H9 (cell line): ENCODE results near the gene KLHL28. TPM values are rescaled to one million over a fixed set of nuclear protein-coding genes. Genes with fewer than 3 reads are reported as not detected.

Source experiments
- DNase-seq: peaks from one replicate; pipeline ENCODE4 v3.0.0-alpha.2; 2017
- H2AFZ ChIP-seq: one replicate; pipeline ENCODE4 v1.6.1; 2013; ENCODE audit warnings: mild to moderate bottlenecking, low read length, control low read depth, moderate library complexity
- H2AK5ac ChIP-seq: 2 replicates; pipeline ENCODE4 v1.6.1; 2013; ENCODE audit warnings: low read length, control low read depth, mixed read lengths; ENCODE audit not compliant: insufficient read length
- H2BK120ac ChIP-seq: one replicate; pipeline ENCODE4 v1.6.1; 2013; ENCODE audit warnings: low read depth, mild to moderate bottlenecking, low read length, control low read depth, inconsistent platforms; ENCODE audit not compliant: poor library complexity, severe bottlenecking
- H2BK12ac ChIP-seq: 2 replicates; pipeline ENCODE4 v1.6.1; 2013; ENCODE audit warnings: low read length, control low read depth, mixed read lengths, low read depth; ENCODE audit not compliant: insufficient read length
- H2BK15ac ChIP-seq: 2 replicates; pipeline ENCODE4 v1.6.1; 2013; ENCODE audit warnings: low read depth, low read length, control low read depth
- H2BK20ac ChIP-seq: one replicate; pipeline ENCODE4 v1.6.1; 2013; ENCODE audit warnings: low read depth, mild to moderate bottlenecking, low read length, control low read depth, inconsistent platforms; ENCODE audit not compliant: poor library complexity, severe bottlenecking
- H2BK5ac ChIP-seq: 2 replicates; pipeline ENCODE4 v1.6.1; 2013; ENCODE audit warnings: low read length, control low read depth, mixed read lengths; ENCODE audit not compliant: insufficient read length
- H3K14ac ChIP-seq: 2 replicates; pipeline ENCODE4 v1.6.1; 2013; ENCODE audit warnings: low read length, control low read depth; ENCODE audit not compliant: insufficient read depth
- H3K18ac ChIP-seq: 2 replicates; pipeline ENCODE4 v1.6.1; 2013; ENCODE audit warnings: low read depth, mild to moderate bottlenecking, mixed read lengths, low read length, control low read depth; ENCODE audit not compliant: insufficient read length
- H3K23ac ChIP-seq: 2 replicates; pipeline ENCODE4 v1.6.1; 2013; ENCODE audit warnings: low read length, control low read depth, mixed read lengths, low read depth; ENCODE audit not compliant: insufficient read length
- H3K23me2 ChIP-seq: 2 replicates; pipeline ENCODE4 v1.6.1; 2013; ENCODE audit warnings: low read depth, mild to moderate bottlenecking, mixed read lengths, low read length, control low read depth; ENCODE audit not compliant: insufficient read length, poor library complexity, severe bottlenecking
- H3K27ac ChIP-seq: 2 replicates; pipeline ENCODE4 v1.5.1; 2013; ENCODE audit warnings: low read length, control low read depth, mixed read lengths, low read depth; ENCODE audit not compliant: insufficient read length
- H3K27me3 ChIP-seq: 2 replicates; pipeline ENCODE4 v1.6.1; 2013; ENCODE audit warnings: low read length, control low read depth, inconsistent platforms; ENCODE audit not compliant: insufficient read depth
- H3K4ac ChIP-seq: 2 replicates; pipeline ENCODE4 v1.6.1; 2013; ENCODE audit warnings: low read depth, mild to moderate bottlenecking, control low read depth, inconsistent platforms, low read length, moderate library complexity
- H3K4me1 ChIP-seq: 2 replicates; pipeline ENCODE4 v1.6.1; 2013; ENCODE audit warnings: low read length, control low read depth, inconsistent platforms; ENCODE audit not compliant: insufficient read depth
- H3K4me2 ChIP-seq: 2 replicates; pipeline ENCODE4 v1.6.1; 2013; ENCODE audit warnings: low read length, control low read depth, mixed read lengths; ENCODE audit not compliant: insufficient read length, insufficient read depth
- H3K56ac ChIP-seq: 2 replicates; pipeline ENCODE4 v1.6.1; 2013; ENCODE audit warnings: low read depth, mild to moderate bottlenecking, mixed read lengths, low read length, control low read depth; ENCODE audit not compliant: insufficient read length
- H3K79me1 ChIP-seq: 2 replicates; pipeline ENCODE4 v1.6.1; 2013; ENCODE audit warnings: low read depth, mild to moderate bottlenecking, moderate library complexity, low read length, control low read depth, inconsistent platforms; ENCODE audit not compliant: insufficient read depth, poor library complexity, severe bottlenecking
- H3K79me2 ChIP-seq: 2 replicates; pipeline ENCODE4 v1.6.1; 2013; ENCODE audit warnings: low read length, control low read depth, inconsistent platforms; ENCODE audit not compliant: insufficient read depth
- H3K9ac ChIP-seq: 2 replicates; pipeline ENCODE4 v1.6.1; 2013; ENCODE audit warnings: low read length, control low read depth, mixed read lengths; ENCODE audit not compliant: insufficient read length; ENCODE audit errors: extremely low read depth
- H3K9me3 ChIP-seq: one replicate; pipeline ENCODE4 v1.6.1; 2013; ENCODE audit warnings: low read depth, low read length, inconsistent platforms; ENCODE audit not compliant: control insufficient read depth
- H3T11ph ChIP-seq: one replicate; pipeline ENCODE4 v1.6.1; 2013; ENCODE audit warnings: mild to moderate bottlenecking, low read length, control low read depth, inconsistent platforms
- H4K20me1 ChIP-seq: one replicate; pipeline ENCODE4 v1.6.1; 2013; ENCODE audit not compliant: control insufficient read depth, insufficient read length, insufficient read depth
- H4K5ac ChIP-seq: 2 replicates; pipeline ENCODE4 v1.6.1; 2013; ENCODE audit warnings: low read depth, mild to moderate bottlenecking, mixed read lengths, low read length, control low read depth; ENCODE audit not compliant: insufficient read length
- H4K8ac ChIP-seq: replicated peaks from 2 replicates; pipeline ENCODE4 v1.6.1; 2013; ENCODE audit warnings: low read length, control low read depth, mixed read lengths, low read depth; ENCODE audit not compliant: insufficient read length
- H4K91ac ChIP-seq: 2 replicates; pipeline ENCODE4 v1.6.1; 2013; ENCODE audit warnings: low read depth, mild to moderate bottlenecking, moderate library complexity, mixed read lengths, low read length, control low read depth; ENCODE audit not compliant: insufficient read length
- H3K27ac Mint-ChIP-seq, 3 experiments: 2 replicates in 2 of 3; 3 replicates in 1 of 3; pipeline ENCODE4 v1.8.0; 2020 to 2021; ENCODE audit warnings: mixed read lengths in 3 of 3, mild to moderate bottlenecking in 1 of 3, moderate library complexity in 1 of 3
- H3K27me3 Mint-ChIP-seq: 2 replicates; pipeline ENCODE4 v1.8.0; 2021; ENCODE audit warnings: low read depth, mild to moderate bottlenecking, moderate library complexity, mixed read lengths
- H3K36me3 Mint-ChIP-seq, 3 experiments: 2 replicates in 2 of 3; 3 replicates in 1 of 3; pipeline ENCODE4 v1.8.0; 2020 to 2021; ENCODE audit warnings: low read depth in 3 of 3, mixed read lengths in 3 of 3; ENCODE audit not compliant: insufficient read depth in 1 of 3
- H3K4me1 Mint-ChIP-seq, 2 experiments: 2 replicates each; pipeline ENCODE4 v1.8.0; 2020; ENCODE audit warnings: mixed read lengths in 2 of 2
- H3K4me3 Mint-ChIP-seq, 2 experiments: 2 replicates in 1 of 2; 3 replicates in 1 of 2; pipeline ENCODE4 v1.8.0; 2020 to 2021; ENCODE audit warnings: mild to moderate bottlenecking in 2 of 2, mixed read lengths in 2 of 2, moderate library complexity in 1 of 2
- H3K9me3 Mint-ChIP-seq, 2 experiments: 2 replicates in 1 of 2; 3 replicates in 1 of 2; pipeline ENCODE4 v1.8.0; 2020; ENCODE audit warnings: mild to moderate bottlenecking in 2 of 2, mixed read lengths in 2 of 2, moderate library complexity in 1 of 2
- CTCF ChIP-seq: fragments of 200-600 bp; sonication (generic); conservative IDR thresholded peaks from 3 replicates; pipeline ENCODE4 v1.8.0; 2021; ENCODE audit warnings: antibody characterized with exemption, mild to moderate bottlenecking
- total RNA-seq: library from RNA; stranded (reverse); gene quantifications from 2 replicates; pipeline ENCODE4 v1.2.1, GENCODE V29; 2021

The KLHL28 gene
- total RNA-seq, 1 experiment from 2014 or later: 10.2 TPM

- Histone ChIP-seq H3K4ac (no peak overlapping the region), H3K27me3 (no peaks in the 10 kb centered on the region), H3K23me2 (no peaks in the 10 kb centered on the region), H3K4me2 (no peak overlapping the region), H3K56ac (no peak overlapping the region), H3K27ac (no peak overlapping the region), H4K8ac (no peak overlapping the region), H3K9me3 (no peaks in the 10 kb centered on the region), H2BK15ac (no peak overlapping the region), H4K91ac (no peak overlapping the region), H2BK120ac (no peak overlapping the region), H4K5ac (no peak overlapping the region), H2AFZ (no peak overlapping the region), H3K79me1 (no peaks in the 10 kb centered on the region), H2AK5ac (no peak overlapping the region), H3K18ac (no peak overlapping the region), H3K23ac (no peak overlapping the region), H2BK5ac (no peak overlapping the region), H4K20me1 (no peaks in the 10 kb centered on the region), H2BK20ac (no peak overlapping the region), H3K14ac (no peak overlapping the region), H3T11ph (no peak overlapping the region), H3K4me1 (no peaks in the 10 kb centered on the region), H2BK12ac (no peak overlapping the region), H3K9ac (no peak overlapping the region), H3K79me2 (peaks cover 8% of the 10 kb centered on the region; the same call in 1 of the 2 replicates)
- Mint-ChIP-seq H3K36me3 (peaks cover 13 to 30% (median 16%) of the 10 kb centered on the region in 3 experiments; a peak in 6 of 7 replicates), H3K9me3 (peaks cover 0 to 4% of the 10 kb centered on the region in 2 experiments; a peak in 1 of 5 replicates), H3K4me3 (no peak overlapping the region), H3K27ac (no peak overlapping the region), H3K4me1 (peaks cover 15 to 21% of the 10 kb centered on the region in 2 experiments), H3K27me3 (no peaks in the 10 kb centered on the region)
- TF ChIP-seq CTCF: no peak
- DNase-seq: no peak
Measured at GRCh38 chr14:44970907-44971306, 9.2 kb upstream of the KLHL28 start.
